IMR-90 (cell line): ENCODE results near the gene PTGR3. TPM values are rescaled to one million over a fixed set of nuclear protein-coding genes. Genes with fewer than 3 reads are reported as not detected.

Source experiments
- ATAC-seq: fragments of 200-7000 bp; cut with Tn5 transposase; 2 replicates; pipeline ENCODE4 v1.9.1; 2020; ENCODE audit warnings: low read depth, mild to moderate bottlenecking, moderate library complexity
- BruUV-seq: library from RNA; stranded (reverse); fragments of 400-500 nt; replicated peaks from 2 replicates; lab custom pipeline; 2021; lab: Mats Ljungman, UMichigan
- CTCF ChIA-PET: fragments of 300-600 bp; formaldehyde crosslinking; extraction: SDS; loops from one replicate; lab custom pipeline; 2021; ENCODE audit warnings: antibody characterized with exemption; lab: Yijun Ruan, JAX
- POLR2A ChIA-PET: fragments of 300-600 bp; sonication (Branson Sonifier 250); formaldehyde crosslinking; loops from one replicate; lab custom pipeline; 2022; ENCODE audit warnings: antibody characterized with exemption; ENCODE audit not compliant: unreplicated experiment; lab: Charles Lee
- DNase-seq: peaks from one replicate; pipeline ENCODE4 v3.0.0; 2013
- H2AFZ ChIP-seq: replicated peaks from 2 replicates; pipeline ENCODE3; 2013; ENCODE audit warnings: low read length, mild to moderate bottlenecking; ENCODE audit not compliant: poor library complexity
- H2AK5ac ChIP-seq: 2 replicates; pipeline ENCODE4 v1.6.1; 2013; ENCODE audit warnings: low read depth, low read length, inconsistent platforms
- H2AK9ac ChIP-seq: replicated peaks from 2 replicates; pipeline ENCODE3; 2013; ENCODE audit warnings: mild to moderate bottlenecking, low read depth, low read length, moderate library complexity; ENCODE audit not compliant: poor library complexity
- H2BK120ac ChIP-seq: 2 replicates; pipeline ENCODE4 v1.6.1; 2013; ENCODE audit warnings: low read depth, low read length, inconsistent platforms
- H2BK15ac ChIP-seq: 3 replicates; pipeline ENCODE4 v1.6.1; 2013; ENCODE audit warnings: low read depth, low read length, inconsistent platforms
- H2BK20ac ChIP-seq: 2 replicates; pipeline ENCODE4 v1.6.1; 2013; ENCODE audit warnings: low read depth, mild to moderate bottlenecking, inconsistent platforms, low read length, moderate library complexity
- H2BK5ac ChIP-seq: 2 replicates; pipeline ENCODE4 v1.6.1; 2013; ENCODE audit warnings: mild to moderate bottlenecking, low read depth, low read length, inconsistent platforms; ENCODE audit not compliant: poor library complexity, severe bottlenecking
- H3K14ac ChIP-seq: replicated peaks from 2 replicates; pipeline ENCODE4 v1.6.1; 2013; ENCODE audit warnings: low read depth, low read length, inconsistent platforms
- H3K18ac ChIP-seq: 2 replicates; pipeline ENCODE4 v1.6.1; 2013; ENCODE audit warnings: low read depth, low read length, control low read depth
- H3K23ac ChIP-seq: 2 replicates; pipeline ENCODE4 v1.6.1; 2013; ENCODE audit warnings: low read depth, low read length, inconsistent platforms
- H3K27ac ChIP-seq: 2 replicates; pipeline ENCODE4 v1.5.1; 2013; ENCODE audit warnings: mild to moderate bottlenecking, control low read depth, low read length; ENCODE audit not compliant: insufficient read depth
- H3K27me3 ChIP-seq: 2 replicates; pipeline ENCODE4 v1.6.1; 2013; ENCODE audit warnings: low read length; ENCODE audit not compliant: control insufficient read depth, insufficient read depth
- H3K36me3 ChIP-seq: 2 replicates; pipeline ENCODE4 v1.6.1; 2013; ENCODE audit warnings: low read length, mixed read lengths; ENCODE audit not compliant: control insufficient read depth, insufficient read depth
- H3K4ac ChIP-seq: 2 replicates; pipeline ENCODE4 v1.6.1; 2013; ENCODE audit warnings: low read depth, low read length, inconsistent platforms
- H3K4me1 ChIP-seq: 2 replicates; pipeline ENCODE4 v1.6.1; 2013; ENCODE audit warnings: low read length, mixed read lengths; ENCODE audit not compliant: control insufficient read depth, insufficient read depth
- H3K4me2 ChIP-seq: 2 replicates; pipeline ENCODE4 v1.6.1; 2013; ENCODE audit warnings: low read depth, mild to moderate bottlenecking, control low read depth, low read length, moderate library complexity
- H3K4me3 ChIP-seq: 2 replicates; pipeline ENCODE4 v1.5.1; 2013; ENCODE audit warnings: low read depth, mild to moderate bottlenecking, control low read depth, low read length, moderate library complexity; ENCODE audit not compliant: insufficient read depth
- H3K56ac ChIP-seq: 2 replicates; pipeline ENCODE4 v1.6.1; 2013; ENCODE audit warnings: low read length, inconsistent platforms; ENCODE audit not compliant: insufficient read depth; ENCODE audit errors: extremely low read depth
- H3K79me1 ChIP-seq, 2 experiments: 2 replicates each; pipeline ENCODE4 v1.6.1; 2013; ENCODE audit warnings: low read length in 2 of 2, inconsistent platforms in 1 of 2, low read depth in 1 of 2
- H3K9ac ChIP-seq: 2 replicates; pipeline ENCODE4 v1.6.1; 2013; ENCODE audit warnings: low read depth, low read length, control low read depth
- H3K9me1 ChIP-seq: 2 replicates; pipeline ENCODE4 v1.6.1; 2013; ENCODE audit warnings: low read length, inconsistent platforms; ENCODE audit not compliant: insufficient read depth
- H3K9me3 ChIP-seq: 2 replicates; pipeline ENCODE4 v1.6.1; 2013; ENCODE audit warnings: low read length; ENCODE audit not compliant: control insufficient read depth, insufficient read depth
- H4K20me1 ChIP-seq: 2 replicates; pipeline ENCODE4 v1.6.1; 2013; ENCODE audit warnings: low read length, inconsistent platforms; ENCODE audit not compliant: insufficient read depth
- H4K5ac ChIP-seq: 2 replicates; pipeline ENCODE4 v1.6.1; 2013; ENCODE audit warnings: mild to moderate bottlenecking, low read depth, low read length, control low read depth
- H4K8ac ChIP-seq, 2 experiments: 2 replicates each; pipeline ENCODE4 v1.6.1; 2013; ENCODE audit warnings: low read depth in 2 of 2, low read length in 2 of 2, control low read depth in 1 of 2, inconsistent platforms in 1 of 2
- H4K91ac ChIP-seq: 2 replicates; pipeline ENCODE4 v1.6.1; 2013; ENCODE audit warnings: low read depth, low read length, inconsistent platforms; ENCODE audit not compliant: insufficient read depth
- BHLHE40 ChIP-seq: fragments of 150-350 bp; IDR thresholded peaks from 2 replicates; pipeline ENCODE4 v1.6.1; 2016; ENCODE audit warnings: mild to moderate bottlenecking, low read depth, low read length
- CEBPB ChIP-seq: IDR thresholded peaks from 2 replicates; pipeline ENCODE4 v1.6.1; 2012; ENCODE audit warnings: low read depth, low read length, improper control_type of control experiment
- CHD1 ChIP-seq: IDR thresholded peaks from 2 replicates; pipeline ENCODE4 v1.6.1; 2012; ENCODE audit warnings: low read depth, low read length, improper control_type of control experiment
- CTCF ChIP-seq: conservative IDR thresholded peaks from 2 replicates; pipeline ENCODE4 v1.5.1; 2012; ENCODE audit warnings: mild to moderate bottlenecking, low read depth, low read length, improper control_type of control experiment
- ELK1 ChIP-seq: fragments of 150-350 bp; IDR thresholded peaks from 2 replicates; pipeline ENCODE4 v1.6.1; 2016; ENCODE audit warnings: low read depth, mild to moderate bottlenecking, low read length, moderate library complexity, borderline replicate concordance
- FOS ChIP-seq: fragments of 150-350 bp; IDR thresholded peaks from 2 replicates; pipeline ENCODE4 v1.6.1; 2016; ENCODE audit warnings: low read depth, low read length
- MAFK ChIP-seq: IDR thresholded peaks from 2 replicates; pipeline ENCODE4 v1.6.1; 2012; ENCODE audit warnings: low read depth, low read length, improper control_type of control experiment
- MAZ ChIP-seq: IDR thresholded peaks from 2 replicates; pipeline ENCODE4 v1.6.1; 2012; ENCODE audit warnings: low read depth, mild to moderate bottlenecking, low read length, improper control_type of control experiment, moderate library complexity, borderline replicate concordance
- MXI1 ChIP-seq: IDR thresholded peaks from 2 replicates; pipeline ENCODE4 v1.6.1; 2012; ENCODE audit warnings: low read depth, mild to moderate bottlenecking, low read length, moderate library complexity, borderline replicate concordance
- NFE2L2 ChIP-seq: fragments of 150-350 bp; IDR thresholded peaks from 2 replicates; pipeline ENCODE4 v1.6.1; 2016; ENCODE audit warnings: low read depth, mild to moderate bottlenecking, low read length
- POLR2A ChIP-seq: IDR thresholded peaks from 2 replicates; pipeline ENCODE4 v1.6.1; 2012; ENCODE audit warnings: mild to moderate bottlenecking, low read depth, low read length
- RAD21 ChIP-seq: IDR thresholded peaks from 2 replicates; pipeline ENCODE4 v1.6.1; 2012; ENCODE audit warnings: low read length, improper control_type of control experiment
- RCOR1 ChIP-seq: IDR thresholded peaks from 2 replicates; pipeline ENCODE4 v1.6.1; 2012; ENCODE audit warnings: mild to moderate bottlenecking, low read length, improper control_type of control experiment; ENCODE audit not compliant: insufficient replicate concordance
- RFX5 ChIP-seq: IDR thresholded peaks from 2 replicates; pipeline ENCODE4 v1.8.0; 2012; ENCODE audit warnings: low read depth, mild to moderate bottlenecking, low read length, moderate library complexity
- USF2 ChIP-seq: fragments of 150-350 bp; IDR thresholded peaks from 2 replicates; pipeline ENCODE4 v1.6.1; 2017; ENCODE audit warnings: mild to moderate bottlenecking, antibody characterized with exemption, low read length, low read depth
- WGBS, 2 experiments: methylation state at CpG; one replicate each; pipeline versions ENCODE4 v1.1.5 to v1.1.7; 2013; ENCODE audit warnings: missing lambda C conversion rate in 2 of 2; ENCODE audit not compliant: insufficient read length in 1 of 2; ENCODE audit errors: extremely low coverage in 2 of 2; 5-methylcytosine and 5-hydroxymethylcytosine counted together
- dilution Hi-C: fragments of 300-500 bp; cut with HindIII; formaldehyde crosslinking; loops from one replicate; pipeline ENCODE4 v1.14.3; 2018; ENCODE audit warnings: low sequenced_read_pairs; ENCODE audit not compliant: unreplicated experiment
- in situ Hi-C: fragments of 300-500 bp; cut with MboI; formaldehyde crosslinking; loops from 3 replicates; pipeline ENCODE4 v1.14.3; 2019; ENCODE audit warnings: low sequenced_read_pairs, inconsistent platforms, mixed read lengths
- intact Hi-C: fragments of 100-400 bp; cut with micrococcal nuclease; formaldehyde crosslinking; loops from 2 replicates; pipeline ENCODE4 v1.10.0; 2022
- polyA plus RNA-seq, 3 experiments: library from polyadenylated mRNA; depleted of rRNA; stranded (reverse); fragments of >200 nt; gene quantifications; 2 replicates each; pipeline ENCODE4 v1.2.3, GENCODE V29; 2012; ENCODE audit warnings: low replicate concordance in 1 of 3
- total RNA-seq: library from RNA; depleted of rRNA; stranded (reverse); fragments of >200 nt; gene quantifications from 2 replicates; pipeline ENCODE4 v1.2.3, GENCODE V29; 2012

Gene PTGR3
- total and polyA plus RNA-seq, 2 of the 4 experiments (the other 2 are of a cell fraction) = 16.1 to 26.4 TPM

GRCh38 chr18:75167137-75167536 lies 41.8 kb downstream of the PTGR3 start (continued):
- no peak for TF ChIP-seq ELK1
- TF ChIP-seq RAD21 = no peak
- TF ChIP-seq RCOR1 = no peak

GRCh38 chr18:75165926-75166325 lies 43.0 kb downstream of the PTGR3 start:
- no peak overlapping the region for H3K4me2 ChIP-seq
- H2BK15ac ChIP-seq = no peak overlapping the region
- BruUV-seq = no TSS peak
- DNase-seq (no peak), ATAC-seq (no peak)
- H2BK5ac ChIP-seq = no peak overlapping the region
- H2AFZ ChIP-seq = no peak overlapping the region
- no peak overlapping the region for H3K4ac ChIP-seq
- H3K56ac ChIP-seq = no peak overlapping the region
- WGBS, 2 experiments = no CpG with 5 or more reads among the region's 8 CpGs
- no peak overlapping the region for H3K23ac ChIP-seq
- H2AK5ac ChIP-seq = no peak overlapping the region
- H3K18ac ChIP-seq = no peak overlapping the region
- no peak overlapping the region for H2AK9ac ChIP-seq
- dilution Hi-C loops = no loop called here
- H3K27me3 ChIP-seq = peaks cover 18% of the 10 kb centered on the region
- H3K9ac ChIP-seq = no peak overlapping the region
- intact Hi-C loops = no loop called here
- no peak overlapping the region for H2BK20ac ChIP-seq
- no peaks in the 10 kb centered on the region for H3K4me1 ChIP-seq
- in situ Hi-C loops = no loop called here
- H4K8ac ChIP-seq = no peak overlapping the region
- no peak overlapping the region for H3K4me3 ChIP-seq
- peaks cover 2% of the 10 kb centered on the region; the same call in 1 of the 2 replicates for H3K9me1 ChIP-seq
- H3K27ac ChIP-seq = no peak overlapping the region
- H3K9me3 ChIP-seq = peaks cover 8% of the 10 kb centered on the region; the same call in 1 of the 2 replicates
- ChIA-PET POLR2A (no interaction called here), CTCF (interaction anchor here (0.9 to 1.0 kb wide), 2 partner anchors 13 to 515 kb away, joined by 3 read pairs; no protein-coding TSS in a partner anchor)
- H4K20me1 ChIP-seq = no peaks in the 10 kb centered on the region
- H3K36me3 ChIP-seq = no peaks in the 10 kb centered on the region
- H3K79me1 ChIP-seq = no peaks in the 10 kb centered on the region
- no peak overlapping the region for H4K91ac ChIP-seq
- H2BK120ac ChIP-seq = no peak overlapping the region
- H4K5ac ChIP-seq = no peak overlapping the region
- no peak overlapping the region for H3K14ac ChIP-seq
- TF ChIP-seq BHLHE40 (no peak), CHD1 (no peak), NFE2L2 (no peak), MXI1 (no peak), RCOR1 (no peak), MAFK (no peak), FOS (no peak), MAZ (no peak), POLR2A (no peak), USF2 (no peak), CTCF (no peak), RFX5 (no peak), CEBPB (no peak), RAD21 (no peak)
